ENCODE data around the gene ITGAX. TPM values are rescaled to one million over a fixed set of nuclear protein-coding genes. Genes with fewer than 3 reads are reported as not detected.

Gene ITGAX
- total and polyA plus RNA-seq, 10 of the 15 experiments (the other 5 are each of a cell fraction or from before 2014, with no cell fraction given) = 1.6 to 37.9 (median 17.9) TPM

DNA sequence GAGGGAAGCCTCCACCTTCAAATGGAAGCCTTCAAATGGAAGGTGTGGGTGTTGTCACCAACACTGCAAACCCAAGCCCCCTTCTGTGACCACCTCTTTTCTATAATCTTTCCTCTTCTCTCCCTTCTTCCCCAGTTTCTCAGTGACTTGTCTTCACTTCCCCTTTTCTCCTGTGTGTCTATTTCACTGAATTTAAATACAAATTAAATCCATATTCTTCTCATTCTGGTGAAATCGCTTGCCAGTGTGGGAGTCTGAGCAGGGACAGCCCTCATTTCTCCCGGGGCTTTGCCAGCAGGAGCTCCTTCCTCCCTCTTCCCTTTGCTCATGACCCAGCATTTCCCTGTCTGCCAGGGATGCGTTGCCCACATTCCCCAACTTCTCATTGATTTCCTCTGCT lies 6.4 kb upstream of the ITGAX start (continued):
- no peak for TF ChIP-seq ATF7 (IDR thresholded peaks at IDR 0.05; ENCODE audit: low read depth)

DNA sequence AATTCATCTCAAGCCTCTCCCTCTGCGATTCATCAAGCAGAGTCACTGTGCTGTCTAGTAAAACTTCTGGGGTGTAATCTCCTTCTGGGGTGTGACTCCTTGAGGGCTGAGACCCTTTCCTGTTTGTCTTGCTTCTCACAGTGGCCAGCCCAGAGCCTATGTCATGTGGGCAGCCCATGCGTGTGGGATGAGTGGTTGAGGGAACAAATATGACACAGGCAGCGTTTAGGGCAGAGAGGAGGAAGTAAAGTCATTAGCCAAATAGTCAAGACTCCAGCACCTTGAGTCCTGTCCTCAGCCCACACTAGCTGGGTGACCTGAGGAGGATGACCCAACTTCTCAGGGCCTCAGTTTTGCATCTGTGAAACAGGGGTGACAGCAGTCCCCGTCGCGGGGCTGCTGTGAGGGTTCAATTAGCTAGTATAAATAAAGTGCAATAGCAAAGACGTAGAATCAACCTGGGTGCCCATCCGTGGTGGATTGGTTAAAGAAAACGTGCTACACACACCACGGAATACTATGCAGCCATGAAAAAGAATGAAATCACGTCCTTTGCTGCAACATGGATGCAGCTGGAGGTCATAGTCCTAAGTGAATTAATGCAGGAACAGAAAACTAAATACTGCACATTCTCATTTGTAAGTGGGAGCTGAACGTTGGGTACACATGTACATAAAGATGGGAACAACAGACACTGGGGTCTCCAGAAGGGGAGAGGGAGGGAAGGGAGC lies 4.5 kb upstream of the ITGAX start:
- CTCF ChIA-PET = interaction anchor here (1.0 kb wide), 1 partner anchor 109 kb away, joined by 3 read pairs; the partner anchor contains the start of gene ARMC5
- no peak for FAIRE-seq
- POLR2A ChIA-PET = no interaction called here
- no peak overlapping the region for H3K4me2 ChIP-seq (ENCODE audit: control insufficient read depth, insufficient read depth)
- intact Hi-C loops (cut with micrococcal nuclease; ENCODE audit: unreplicated experiment) = loop anchor here (5.0 to 10.0 kb wide), 2 partner anchors 83 to 524 kb away; partner anchors contain the start of gene ZNF267
- H3K9ac ChIP-seq (ENCODE audit: control insufficient read depth, insufficient read depth, low read length) = no peak overlapping the region
- no peak overlapping the region for H2AFZ ChIP-seq (ENCODE audit: control insufficient read depth, low read depth, low read length)
- no peaks in the 10 kb centered on the region for H4K20me1 ChIP-seq (ENCODE audit: control insufficient read depth, insufficient read depth)
- H3K36me3 ChIP-seq (ENCODE audit: control insufficient read depth in 2 of 2, insufficient read depth in 2 of 2, low read length in 1 of 2) = no peaks in the 10 kb centered on the region
- no peak overlapping the region for H3K4me3 ChIP-seq
- H3K4me1 ChIP-seq (ENCODE audit: control insufficient read depth, insufficient read depth, low read length) = peaks cover 59% of the 10 kb centered on the region
- in situ Hi-C loops (cut with MboI) = loop anchor here (10.0 kb wide), 1 partner anchor 524 kb away; the partner anchor contains the start of gene ZNF267
- no peaks in the 10 kb centered on the region for H3K79me2 ChIP-seq (ENCODE audit: control insufficient read depth, insufficient read depth, low read length)
- no peak overlapping the region for H3K27ac ChIP-seq (ENCODE audit: control insufficient read depth, insufficient read depth)
- peaks cover 2% of the 10 kb centered on the region; the same call in 1 of the 3 replicates for H3K9me3 ChIP-seq (replicated peaks; ENCODE audit: control insufficient read depth, insufficient read depth, low read length)
- no TSS peak for BruUV-seq (replicated peaks)
- RAD21 ChIA-PET (ENCODE audit: unreplicated experiment) = interaction anchor here (1.8 kb wide), 1 partner anchor 84 kb away, joined by 4 read pairs; no protein-coding TSS in a partner anchor
- ATAC-seq = peak; percentile 6
- H3K27me3 ChIP-seq (replicated peaks in 1 of 2; ENCODE audit: control insufficient read depth in 2 of 2, insufficient read depth in 2 of 2, low read length in 1 of 2) = no peaks in the 10 kb centered on the region
- WGBS (ENCODE audit: insufficient coverage, insufficient replicate concordance, low lambda C conversion rate, missing lambda C conversion rate) = 26% methylated on average over 12 of the region's 12 CpGs
- DNase-seq (ENCODE audit: low read depth, low spot score) = no peak
- SMC1A ChIA-PET (ENCODE audit: uncharacterized antibody, unreplicated experiment) = interaction anchor here (0.6 to 0.9 kb wide), 4 partner anchors 30 to 208 kb away, joined by 3 to 4 read pairs (median 3); no protein-coding TSS in a partner anchor
- TF ChIP-seq SMARCA5 (IDR thresholded peaks at IDR 0.05) = 0 out of 2 replicates have a peak, but pooled peaks have one; percentile 63
- 0 out of 2 replicates have a peak, but pooled peaks have one; percentile 13 for TF ChIP-seq PAX5 (IDR thresholded peaks at IDR 0.05; ENCODE audit: borderline replicate concordance, low read depth, low read length)
- no peak for TF ChIP-seq TCF3 (IDR thresholded peaks at IDR 0.05; ENCODE audit: borderline replicate concordance, insufficient read depth, low read depth, low read length)
- TF ChIP-seq FOXM1 (IDR thresholded peaks at IDR 0.05; ENCODE audit: low read depth, low read length) = no peak
- 0 out of 2 replicates have a peak, but pooled peaks have one; percentile 26 for TF ChIP-seq ZNF217 (IDR thresholded peaks at IDR 0.05)
- TF ChIP-seq, protein P1, sequence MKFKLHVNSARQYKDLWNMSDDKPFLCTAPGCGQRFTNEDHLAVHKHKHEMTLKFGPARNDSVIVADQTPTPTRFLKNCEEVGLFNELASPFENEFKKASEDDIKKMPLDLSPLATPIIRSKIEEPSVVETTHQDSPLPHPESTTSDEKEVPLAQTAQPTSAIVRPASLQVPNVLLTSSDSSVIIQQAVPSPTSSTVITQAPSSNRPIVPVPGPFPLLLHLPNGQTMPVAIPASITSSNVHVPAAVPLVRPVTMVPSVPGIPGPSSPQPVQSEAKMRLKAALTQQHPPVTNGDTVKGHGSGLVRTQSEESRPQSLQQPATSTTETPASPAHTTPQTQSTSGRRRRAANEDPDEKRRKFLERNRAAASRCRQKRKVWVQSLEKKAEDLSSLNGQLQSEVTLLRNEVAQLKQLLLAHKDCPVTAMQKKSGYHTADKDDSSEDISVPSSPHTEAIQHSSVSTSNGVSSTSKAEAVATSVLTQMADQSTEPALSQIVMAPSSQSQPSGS (IDR thresholded peaks at IDR 0.05; ENCODE audit: low read length) = no peak
- TF ChIP-seq RUNX3 (IDR thresholded peaks at IDR 0.05; ENCODE audit: low read length) = peak; percentile 9; the same call in 1 of the 2 replicates
- TF ChIP-seq IKZF1 (conservative IDR thresholded peaks at IDR 0.05) = peak; percentile 38; the same call in 1 of the 2 replicates
- no peak for TF ChIP-seq ZZZ3 (IDR thresholded peaks at IDR 0.05; ENCODE audit: control insufficient read depth, insufficient read length, low read depth)
- TF ChIP-seq MAX (IDR thresholded peaks at IDR 0.05; ENCODE audit: low read depth, low read length) = no peak

Measured in GM12878 (cell line).